Hypothalamus (tissue), 51 donors: Measurements from ENCODE around the gene SLC25A11.
"Not testable (repeated sequence)": the region's sequence is repeated elsewhere in the genome, so short reads cannot be mapped to it uniquely, and the experiment has no call there.

ENCODE experiments used
- DNase-seq, 51 donors: peaks; one replicate each; lab custom pipeline; 2025; lab: John Stamatoyannopoulos, UW

The SLC25A11 gene

GRCh38 chr17:4945944-4946280, 6.1 kb upstream of the SLC25A11 start:
- no peak for DNase-seq

DNA sequence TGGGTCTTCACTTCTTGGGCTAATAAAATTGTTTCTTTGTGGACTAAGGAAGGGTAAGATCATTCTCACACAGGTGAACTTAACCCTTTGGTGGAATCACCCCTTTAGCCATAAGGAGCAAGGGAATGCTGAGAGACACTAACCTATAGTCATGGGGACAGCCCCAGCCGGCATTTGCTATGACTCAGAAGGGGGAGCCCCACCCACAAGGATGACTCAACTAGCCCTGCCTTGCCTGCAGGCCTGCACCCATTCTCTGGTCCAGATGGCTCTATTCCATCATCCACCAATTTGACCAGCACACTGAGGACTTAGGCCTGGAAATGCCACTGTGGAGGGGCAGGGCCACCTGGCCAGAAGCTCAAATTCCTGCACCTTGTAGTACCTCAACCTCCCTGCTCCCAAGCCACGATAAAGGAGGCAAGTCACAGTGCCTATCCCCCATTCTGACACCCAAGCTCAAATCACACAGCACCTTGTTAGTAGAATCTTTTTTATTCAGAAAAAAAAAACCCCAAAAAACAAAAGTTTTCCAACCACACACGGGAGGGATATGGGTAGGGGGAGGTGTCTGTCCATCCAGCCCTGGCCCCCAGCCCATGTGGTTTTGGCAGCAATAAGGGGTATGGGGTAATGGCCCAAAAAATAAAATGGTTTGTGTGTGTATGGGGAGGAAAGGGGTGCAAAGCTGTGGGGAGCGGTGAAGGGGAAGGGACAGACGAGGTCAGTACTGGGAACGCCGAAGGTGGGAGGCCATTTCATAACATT, 5.5 kb upstream of the SLC25A11 start:
- peak in 14 of 51 donors; percentile 8 to 66 (median 26) for DNase-seq

DNA sequence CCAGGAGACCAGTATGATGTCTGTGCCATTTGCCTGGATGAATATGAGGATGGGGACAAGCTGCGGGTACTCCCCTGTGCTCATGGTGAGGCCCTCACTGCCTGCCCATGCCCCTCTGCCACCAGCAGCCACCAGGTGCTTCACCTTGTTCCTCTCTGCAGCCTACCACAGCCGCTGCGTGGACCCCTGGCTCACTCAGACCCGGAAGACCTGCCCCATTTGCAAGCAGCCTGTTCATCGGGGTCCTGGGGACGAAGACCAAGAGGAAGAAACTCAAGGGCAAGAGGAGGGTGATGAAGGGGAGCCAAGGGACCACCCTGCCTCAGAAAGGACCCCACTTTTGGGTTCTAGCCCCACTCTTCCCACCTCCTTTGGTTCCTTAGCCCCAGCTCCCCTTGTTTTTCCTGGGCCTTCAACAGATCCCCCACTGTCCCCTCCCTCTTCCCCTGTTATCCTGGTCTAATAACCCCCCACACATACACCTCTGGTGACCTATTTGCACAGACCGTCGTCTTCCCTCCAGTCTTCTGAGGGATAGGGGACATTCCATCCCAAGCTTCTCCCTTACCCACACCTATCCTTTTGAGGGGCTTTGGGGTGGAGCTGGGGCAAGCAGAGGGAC, 4.8 kb upstream of the SLC25A11 start:
- DNase-seq, result no peak

- DNase-seq, result no peak
Measured at GRCh38 chr17:4944163-4944553, 4.3 kb upstream of the SLC25A11 start.

DNA sequence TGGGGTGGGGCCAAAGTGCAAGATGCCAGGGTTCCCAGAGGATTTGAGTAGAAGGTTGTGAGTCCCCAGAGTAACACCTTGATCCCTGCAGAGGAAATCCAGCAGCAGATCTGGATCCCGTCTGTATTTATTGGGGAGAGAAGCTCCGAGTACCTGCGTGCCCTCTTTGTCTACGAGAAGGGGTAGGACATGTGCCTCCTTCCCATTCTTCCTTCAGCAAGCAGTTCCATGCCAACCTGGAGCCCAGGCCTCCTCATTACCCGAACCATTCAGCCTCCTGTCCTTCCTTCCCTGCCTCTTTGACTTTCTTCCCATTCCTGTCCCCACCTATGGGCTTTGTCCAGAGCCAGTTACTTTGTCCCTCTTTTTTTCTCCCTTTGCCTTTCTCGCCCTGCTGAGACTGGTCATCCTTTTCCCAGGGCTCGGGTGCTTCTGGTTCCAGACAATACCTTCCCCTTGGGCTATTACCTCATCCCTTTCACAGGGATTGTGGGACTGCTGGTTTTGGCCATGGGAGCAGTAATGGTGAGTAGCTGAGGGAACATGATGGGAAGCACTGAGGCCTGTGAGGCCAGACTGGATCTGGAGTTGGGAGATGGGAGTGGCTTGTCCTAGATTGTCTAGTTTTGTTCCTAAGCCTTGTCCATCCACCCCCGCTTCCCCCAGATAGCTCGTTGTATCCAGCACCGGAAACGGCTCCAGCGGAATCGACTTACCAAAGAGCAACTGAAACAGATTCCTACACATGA, 3.1 kb upstream of the SLC25A11 start:
- DNase-seq, result no peak

GRCh38 chr17:4941319-4941610, 1.4 kb upstream of the SLC25A11 start:
- DNase-seq, result no peak

GRCh38 chr17:4940555-4941318, 891 bp upstream of the SLC25A11 start:
- DNase-seq, result peak in 3 of 51 donors; percentile 70 to 80 (median 71)

DNA sequence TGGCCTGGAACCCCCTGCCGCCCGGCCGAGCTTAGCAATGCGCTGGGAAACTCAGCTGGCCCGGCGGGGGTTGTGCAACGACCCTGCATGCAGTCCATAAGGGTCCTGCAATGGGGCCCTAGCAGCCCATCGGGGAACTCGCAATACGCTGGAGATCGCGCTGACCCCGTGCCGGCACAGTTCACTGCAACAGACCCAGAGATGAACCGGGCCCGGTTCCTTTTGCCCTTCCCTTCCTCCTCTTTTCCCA, 375 bp downstream of the SLC25A11 start:
- peak in 3 of 51 donors; percentile 49 to 57 (median 54) for DNase-seq

- DNase-seq, result no peak
Measured at GRCh38 chr17:4938688-4939545, 929 bp downstream of the SLC25A11 start.

DNA sequence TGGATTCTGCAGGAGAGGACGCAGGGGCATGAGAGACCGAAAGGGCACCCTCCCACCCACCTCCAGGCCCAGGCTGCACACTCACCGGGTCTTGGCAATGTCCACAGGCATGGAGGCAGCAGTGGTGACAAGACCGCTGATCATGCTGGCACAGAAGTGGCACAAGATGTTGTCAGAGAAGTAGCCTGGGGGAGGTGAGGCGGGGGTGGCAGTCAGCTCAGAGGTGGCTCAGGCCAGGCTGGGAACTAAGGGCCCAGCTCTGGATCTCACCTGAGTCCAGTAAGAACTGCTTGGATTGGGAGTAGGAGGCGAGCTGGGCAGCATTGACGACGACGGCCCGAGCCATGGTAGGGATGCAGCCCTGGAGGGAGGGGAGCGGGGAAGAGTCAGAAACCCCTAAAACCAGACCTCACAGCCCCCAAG, 1.8 kb downstream of the SLC25A11 start:
- no peak for DNase-seq

DNA sequence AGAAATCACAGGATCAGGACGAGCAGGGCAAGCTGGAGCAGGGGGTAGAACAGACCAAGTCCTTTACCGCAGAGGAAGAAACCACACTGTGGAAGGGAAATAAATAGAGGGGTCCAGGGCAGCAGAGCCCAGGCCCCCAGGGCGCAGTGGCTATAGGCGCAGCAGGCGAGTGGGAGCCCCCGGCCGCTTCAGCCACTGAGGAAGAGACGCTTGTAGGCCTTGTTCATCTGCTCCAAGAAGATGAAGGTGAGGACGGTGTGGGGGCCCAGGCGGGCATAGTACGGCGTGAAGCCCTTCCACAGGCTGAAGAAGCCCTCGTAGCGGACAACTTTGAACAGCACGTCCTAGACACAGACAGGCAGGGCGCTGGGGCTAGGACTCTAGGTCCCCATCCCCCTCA, 2.3 kb downstream of the SLC25A11 start:
- DNase-seq, result no peak

GRCh38 chr17:4936436-4936835, 3.4 kb downstream of the SLC25A11 start:
- DNase-seq, result no peak

- no peak for DNase-seq
Measured at GRCh38 chr17:4935650-4936049, 4.2 kb downstream of the SLC25A11 start.

- DNase-seq, result peak in 3 of 51 donors; percentile 8 to 12 (median 9)
Measured at GRCh38 chr17:4934173-4934979, 5.5 kb downstream of the SLC25A11 start.

DNA sequence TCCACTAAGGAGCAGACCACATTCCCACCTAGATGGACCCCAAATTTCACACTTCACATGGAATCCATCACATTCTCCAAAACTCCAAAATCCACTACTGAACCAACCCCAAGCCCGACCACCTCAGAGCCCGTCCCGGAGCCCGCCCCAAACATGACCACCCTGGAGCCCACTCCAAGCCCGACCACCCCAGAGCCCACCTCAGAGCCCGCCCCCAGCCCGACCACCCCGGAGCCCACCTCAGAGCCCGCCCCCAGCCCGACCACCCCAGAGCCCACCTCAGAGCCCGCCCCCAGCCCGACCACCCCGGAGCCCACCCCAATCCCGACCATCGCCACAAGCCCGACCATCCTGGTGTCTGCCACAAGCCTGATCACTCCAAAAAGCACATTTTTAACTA, 6.2 kb downstream of the SLC25A11 start:
- DNase-seq, result no peak

- no peak for DNase-seq
Measured at GRCh38 chr17:4932756-4933155, 7.1 kb downstream of the SLC25A11 start.

- no peak for DNase-seq
Measured at GRCh38 chr17:4931963-4932362, 7.9 kb downstream of the SLC25A11 start, which contains the start of gene GP1BA. Gene GP1BA, plus strand, starts transcription at chr17:4932277. Its CDS starts 328 bp downstream, at chr17:4932605.

DNA sequence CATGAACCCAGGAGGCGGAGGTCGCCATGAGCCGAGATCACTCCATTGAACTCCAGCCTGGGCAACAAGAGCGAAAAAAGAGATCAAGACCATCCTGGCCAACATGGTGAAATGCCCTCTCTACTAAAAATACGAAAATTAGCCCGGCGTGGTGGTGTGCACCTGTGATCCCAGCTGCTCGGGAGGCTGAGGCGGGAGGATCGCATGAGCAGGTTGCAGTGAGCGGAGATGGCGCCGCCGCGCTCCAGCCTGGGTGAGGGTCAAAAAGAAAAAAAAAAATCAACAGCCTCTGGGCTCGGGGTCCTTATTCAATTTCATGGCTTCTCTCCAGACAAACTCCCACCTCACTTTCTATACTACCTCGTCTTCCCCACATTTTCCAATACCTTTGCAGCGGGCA, 11.0 kb downstream of the SLC25A11 start:
- DNase-seq, result no peak

- not testable (repeated sequence) for DNase-seq
Measured at GRCh38 chr17:4926577-4927335, 13.1 kb downstream of the SLC25A11 start.
